Lung (tissue), 12 donors: ENCODE data around the gene GJD2. TPM values are rescaled to one million over a fixed set of nuclear protein-coding genes. Genes with fewer than 3 reads are reported as not detected.
A peak's percentile ranks its signal among the peaks of the same experiment; 100 is the strongest.

Experiments used
- ATAC-seq: fragments of 200-7000 bp; cut with Tn5 transposase; one replicate; pipeline ENCODE4 v1.9.1; 2020; ENCODE audit warnings: moderate number of reproducible peaks; ENCODE audit not compliant: insufficient read depth, low FRiP score
- DNase-seq, 3 donors: peaks; one replicate each; pipeline ENCODE4 v3.0.0-alpha.2; 2013 to 2017
- H3K27ac ChIP-seq, 2 donors: one replicate each; pipeline ENCODE4 v1.5.1; 2013; ENCODE audit warnings: mild to moderate bottlenecking in 2 of 2, moderate library complexity in 2 of 2, control low read depth in 1 of 2, inconsistent platforms in 1 of 2, low read depth in 1 of 2, low read length in 1 of 2
- H3K27me3 ChIP-seq, 3 donors: one replicate each; pipeline ENCODE4 v1.5.1; 2013; ENCODE audit warnings: low read length in 2 of 3; ENCODE audit not compliant: control insufficient read depth in 3 of 3, insufficient read depth in 3 of 3
- H3K36me3 ChIP-seq, 4 donors: one replicate each; pipeline ENCODE4 v1.5.1; 2013; ENCODE audit warnings: low read length in 4 of 4, mild to moderate bottlenecking in 1 of 4, moderate library complexity in 1 of 4; ENCODE audit not compliant: control insufficient read depth in 4 of 4, insufficient read depth in 4 of 4
- H3K4me1 ChIP-seq, 5 donors: one replicate each; pipeline ENCODE4 v1.5.1; 2013; ENCODE audit warnings: low read length in 5 of 5, mild to moderate bottlenecking in 2 of 5, moderate library complexity in 1 of 5; ENCODE audit not compliant: control insufficient read depth in 5 of 5, insufficient read depth in 5 of 5
- H3K4me3 ChIP-seq: one replicate; pipeline ENCODE4 v1.5.1; 2013; ENCODE audit warnings: mild to moderate bottlenecking, control low read depth, moderate library complexity
- H3K9ac ChIP-seq, 2 donors: one replicate each; pipeline ENCODE4 v1.5.1; 2013; ENCODE audit warnings: low read length in 2 of 2, control low read depth in 1 of 2; ENCODE audit not compliant: insufficient read depth in 1 of 2
- H3K9me3 ChIP-seq, 4 donors: one replicate each; pipeline ENCODE4 v1.5.1; 2013; ENCODE audit warnings: low read length in 3 of 4, mild to moderate bottlenecking in 1 of 4, moderate library complexity in 1 of 4; ENCODE audit not compliant: control insufficient read depth in 4 of 4, insufficient read depth in 3 of 4
- WGBS, 2 donors: extraction: QIAGEN DNeasy Blood & Tissue Kit; methylation state at CpG; one replicate each; pipeline ENCODE4 v1.1.7; 2013; 5-methylcytosine and 5-hydroxymethylcytosine counted together
- polyA plus RNA-seq, 2 donors: library from polyadenylated mRNA; stranded (reverse); fragments of 200-250 nt; gene quantifications; one replicate each; pipeline ENCODE4 v1.2.1, GENCODE V29; 2013
- total RNA-seq, 2 donors: library from RNA; depleted of rRNA in 1 of 2; stranded (reverse); fragments of >200 nt in 1 of 2; gene quantifications; one replicate each; pipeline ENCODE4 v1.2.1, GENCODE V29; 2014 to 2021
- TF ChIP-seq, protein P1 (sequence below): IDR thresholded peaks from 2 replicates; pipeline ENCODE4 v1.5.1; 2012; ENCODE audit warnings: mild to moderate bottlenecking; ENCODE audit errors: control extremely low read depth, extremely low read depth
- donor health status: control.
- donor health status: control.
- donor health status: Bipolar disorder and iron deficiency.
- donor health status: healthy.
- donor health status: DM: yes; HTN: yes; CAD: no.

The GJD2 gene
- total and polyA plus RNA-seq, 4 donors: 0.17 TPM; not detected in 3

DNA sequence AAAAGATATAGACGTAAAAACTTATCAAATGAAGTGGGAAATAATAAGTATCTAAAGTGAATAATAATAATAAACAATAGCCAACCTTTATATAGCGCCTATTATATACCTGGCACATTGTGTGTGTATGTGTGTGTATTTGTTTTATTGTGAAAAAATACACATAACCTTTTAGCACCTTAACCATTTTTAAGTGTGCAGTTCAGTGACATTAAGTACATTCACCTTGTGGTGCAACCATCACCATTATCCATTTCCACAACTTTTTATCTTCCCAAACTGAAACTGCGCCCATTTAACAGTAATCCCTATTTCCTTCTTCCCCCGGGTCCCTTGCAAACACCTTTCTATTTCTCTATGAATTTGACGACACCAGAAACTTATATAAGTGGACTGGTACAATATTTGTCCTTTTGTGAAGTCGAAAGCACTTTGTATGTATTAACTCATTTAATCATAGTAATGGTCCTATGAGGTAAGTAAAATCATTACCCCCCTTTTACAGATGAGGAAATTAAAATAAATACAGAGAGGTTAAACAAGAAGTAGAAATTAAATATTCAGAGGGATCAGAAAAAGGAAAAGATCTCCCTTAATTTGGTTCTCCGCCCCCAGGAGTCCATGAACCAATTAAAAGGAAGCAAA lies 33.5 kb downstream of the GJD2 start:
- Histone ChIP-seq H3K27ac (no peak overlapping the region), H3K4me3 (no peak overlapping the region), H3K36me3 (no peaks in the 10 kb centered on the region), H3K27me3 (peaks cover 0 to 3% (median 0%) of the 10 kb centered on the region in 3 donors), H3K9me3 (no peaks in the 10 kb centered on the region), H3K4me1 (peaks cover 0 to 6% (median 0%) of the 10 kb centered on the region in 5 donors), H3K9ac (no peak overlapping the region)
- TF ChIP-seq, protein P1, sequence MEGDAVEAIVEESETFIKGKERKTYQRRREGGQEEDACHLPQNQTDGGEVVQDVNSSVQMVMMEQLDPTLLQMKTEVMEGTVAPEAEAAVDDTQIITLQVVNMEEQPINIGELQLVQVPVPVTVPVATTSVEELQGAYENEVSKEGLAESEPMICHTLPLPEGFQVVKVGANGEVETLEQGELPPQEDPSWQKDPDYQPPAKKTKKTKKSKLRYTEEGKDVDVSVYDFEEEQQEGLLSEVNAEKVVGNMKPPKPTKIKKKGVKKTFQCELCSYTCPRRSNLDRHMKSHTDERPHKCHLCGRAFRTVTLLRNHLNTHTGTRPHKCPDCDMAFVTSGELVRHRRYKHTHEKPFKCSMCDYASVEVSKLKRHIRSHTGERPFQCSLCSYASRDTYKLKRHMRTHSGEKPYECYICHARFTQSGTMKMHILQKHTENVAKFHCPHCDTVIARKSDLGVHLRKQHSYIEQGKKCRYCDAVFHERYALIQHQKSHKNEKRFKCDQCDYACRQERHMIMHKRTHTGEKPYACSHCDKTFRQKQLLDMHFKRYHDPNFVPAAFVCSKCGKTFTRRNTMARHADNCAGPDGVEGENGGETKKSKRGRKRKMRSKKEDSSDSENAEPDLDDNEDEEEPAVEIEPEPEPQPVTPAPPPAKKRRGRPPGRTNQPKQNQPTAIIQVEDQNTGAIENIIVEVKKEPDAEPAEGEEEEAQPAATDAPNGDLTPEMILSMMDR: no peak
- no peak for DNase-seq
- no peak for ATAC-seq
- WGBS, 2 donors: 72% methylated on average over 7 of the region's 7 CpGs

- H3K36me3 ChIP-seq: no peaks in the 10 kb centered on the region
- ATAC-seq (no peak), DNase-seq (no peak)
- 43 to 80% methylated on average over 2 of the region's 2 CpGs for WGBS, 2 donors
- H3K4me3 ChIP-seq: no peak overlapping the region
- no peaks in the 10 kb centered on the region for H3K9me3 ChIP-seq
- H3K4me1 ChIP-seq: peaks cover 0 to 6% (median 0%) of the 10 kb centered on the region in 5 donors
- peak overlapping the region in 1 of 2 donors; percentile 42 for H3K27ac ChIP-seq
- TF ChIP-seq, protein P1: no peak
- H3K27me3 ChIP-seq: peaks cover 0 to 3% (median 0%) of the 10 kb centered on the region in 3 donors
- no peak overlapping the region for H3K9ac ChIP-seq
These were observed 35.1 kb downstream of the GJD2 start for GRCh38 chr15:34719695-34720094.

GRCh38 chr15:34718681-34719665 lies 35.8 kb downstream of the GJD2 start:
- 96 to 97% methylated on average over 1 of the region's 1 CpG for WGBS, 2 donors

More at GRCh38 chr15:34718681-34719665, 35.8 kb downstream of the GJD2 start:
- DNase-seq (no peak), ATAC-seq (no peak)
- peak overlapping the region in 1 of 2 donors; percentile 42 for H3K27ac ChIP-seq
- no peak overlapping the region for H3K4me3 ChIP-seq
- no peaks in the 10 kb centered on the region for H3K9me3 ChIP-seq
- H3K4me1 ChIP-seq: peaks cover 0 to 6% (median 0%) of the 10 kb centered on the region in 5 donors
- TF ChIP-seq, protein P1: no peak
- no peaks in the 10 kb centered on the region for H3K36me3 ChIP-seq
- H3K27me3 ChIP-seq: no peaks in the 10 kb centered on the region
- no peak overlapping the region for H3K9ac ChIP-seq
